Measurements from ENCODE around the gene ACVR2A. TPM values are rescaled to one million over a fixed set of nuclear protein-coding genes. Genes with fewer than 3 reads are reported as not detected.

The ACVR2A gene
- total RNA-seq, 1 experiment from 2014 or later, result 13.4 TPM

DNA sequence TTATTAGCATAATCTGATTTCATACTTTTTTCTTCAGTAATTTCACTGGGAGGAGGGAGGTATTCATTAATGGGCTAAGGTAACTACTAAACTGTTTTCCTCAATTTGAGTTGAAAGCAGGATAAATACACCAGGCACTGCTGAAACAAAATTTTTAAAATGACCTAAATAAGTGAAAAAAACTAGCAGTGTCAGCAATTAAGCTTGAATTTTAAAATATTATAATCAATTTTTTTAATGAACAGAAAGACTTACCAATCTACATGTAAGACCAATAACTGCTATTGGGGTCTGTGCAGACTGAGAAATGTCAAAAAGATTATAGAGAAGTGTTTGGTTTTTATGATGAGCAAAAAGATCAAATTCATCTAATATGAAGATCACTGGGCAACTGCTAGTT lies 107.3 kb downstream of the ACVR2A start:
- Mint-ChIP-seq H3K4me1 (no peaks in the 10 kb centered on the region), H3K27ac (no peak overlapping the region), H3K9me3 (no peaks in the 10 kb centered on the region), H3K27me3 (ENCODE audit: low read depth) (no peaks in the 10 kb centered on the region), H3K4me3 (no peak overlapping the region), H3K36me3 (ENCODE audit: insufficient read depth in 1 of 3, low read depth in 3 of 3) (peaks cover 1 to 29% (median 22%) of the 10 kb centered on the region in 3 experiments; a peak in 6 of 7 replicates)
- Histone ChIP-seq H3K79me2 (ENCODE audit: insufficient read depth, low read length) (no peaks in the 10 kb centered on the region), H2BK20ac (ENCODE audit: low read depth, low read length, poor library complexity, severe bottlenecking) (no peak overlapping the region), H4K5ac (ENCODE audit: insufficient read length, low read depth, low read length) (no peak overlapping the region), H4K8ac (replicated peaks; ENCODE audit: insufficient read length, low read depth, low read length) (no peak overlapping the region), H3K27ac (ENCODE audit: insufficient read length, low read depth, low read length) (no peak overlapping the region), H2AFZ (ENCODE audit: low read length) (no peak overlapping the region), H3K27me3 (ENCODE audit: insufficient read depth, low read length) (no peaks in the 10 kb centered on the region), H2AK5ac (ENCODE audit: insufficient read length, low read length) (no peak overlapping the region), H2BK5ac (ENCODE audit: insufficient read length, low read length) (no peak overlapping the region), H2BK12ac (ENCODE audit: insufficient read length, low read depth, low read length) (no peak overlapping the region), H3K14ac (ENCODE audit: insufficient read depth, low read length) (no peak overlapping the region), H3K56ac (ENCODE audit: insufficient read length, low read depth, low read length) (no peak overlapping the region), H3K4me1 (ENCODE audit: insufficient read depth, low read length) (no peaks in the 10 kb centered on the region), H4K20me1 (ENCODE audit: control insufficient read depth, insufficient read depth, insufficient read length) (no peaks in the 10 kb centered on the region), H3K18ac (ENCODE audit: insufficient read length, low read depth, low read length) (no peak overlapping the region), H2BK15ac (ENCODE audit: low read depth, low read length) (no peak overlapping the region), H3K4ac (ENCODE audit: low read depth, low read length) (no peak overlapping the region), H2BK120ac (ENCODE audit: low read depth, low read length, poor library complexity, severe bottlenecking) (no peak overlapping the region), H3K4me2 (ENCODE audit: insufficient read depth, insufficient read length, low read length) (no peak overlapping the region), H3K23ac (ENCODE audit: insufficient read length, low read depth, low read length) (no peak overlapping the region), H3K9ac (ENCODE audit: extremely low read depth, insufficient read length, low read length) (no peak overlapping the region), H3K9me3 (ENCODE audit: control insufficient read depth, low read depth, low read length) (no peaks in the 10 kb centered on the region), H3K79me1 (ENCODE audit: insufficient read depth, low read depth, low read length, poor library complexity, severe bottlenecking) (no peaks in the 10 kb centered on the region), H3K23me2 (ENCODE audit: insufficient read length, low read depth, low read length, poor library complexity, severe bottlenecking) (no peaks in the 10 kb centered on the region), H4K91ac (ENCODE audit: insufficient read length, low read depth, low read length) (no peak overlapping the region), H3T11ph (ENCODE audit: low read length) (no peak overlapping the region)
- TF ChIP-seq, protein P1, sequence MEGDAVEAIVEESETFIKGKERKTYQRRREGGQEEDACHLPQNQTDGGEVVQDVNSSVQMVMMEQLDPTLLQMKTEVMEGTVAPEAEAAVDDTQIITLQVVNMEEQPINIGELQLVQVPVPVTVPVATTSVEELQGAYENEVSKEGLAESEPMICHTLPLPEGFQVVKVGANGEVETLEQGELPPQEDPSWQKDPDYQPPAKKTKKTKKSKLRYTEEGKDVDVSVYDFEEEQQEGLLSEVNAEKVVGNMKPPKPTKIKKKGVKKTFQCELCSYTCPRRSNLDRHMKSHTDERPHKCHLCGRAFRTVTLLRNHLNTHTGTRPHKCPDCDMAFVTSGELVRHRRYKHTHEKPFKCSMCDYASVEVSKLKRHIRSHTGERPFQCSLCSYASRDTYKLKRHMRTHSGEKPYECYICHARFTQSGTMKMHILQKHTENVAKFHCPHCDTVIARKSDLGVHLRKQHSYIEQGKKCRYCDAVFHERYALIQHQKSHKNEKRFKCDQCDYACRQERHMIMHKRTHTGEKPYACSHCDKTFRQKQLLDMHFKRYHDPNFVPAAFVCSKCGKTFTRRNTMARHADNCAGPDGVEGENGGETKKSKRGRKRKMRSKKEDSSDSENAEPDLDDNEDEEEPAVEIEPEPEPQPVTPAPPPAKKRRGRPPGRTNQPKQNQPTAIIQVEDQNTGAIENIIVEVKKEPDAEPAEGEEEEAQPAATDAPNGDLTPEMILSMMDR (conservative IDR thresholded peaks at IDR 0.05), result no peak
- DNase-seq, result no peak

All from H9 (cell line).